PFSK-1 (cell line): ENCODE data around the gene SETBP1.

Experiments
- FOXP2 ChIP-seq: optimal IDR thresholded peaks from 2 replicates; pipeline ENCODE3; 2011; ENCODE audit warnings: borderline replicate concordance, control low read depth, inconsistent platforms; ENCODE audit not compliant: insufficient read depth; ENCODE audit errors: extremely low read length, extremely low read depth
- POLR2AphosphoS5 ChIP-seq: IDR thresholded peaks from 2 replicates; pipeline ENCODE4 v1.6.1; 2012; ENCODE audit warnings: low read depth, mild to moderate bottlenecking, control low read depth, low read length, moderate library complexity
- TF ChIP-seq, protein P1 (sequence below), 2 experiments: IDR thresholded peaks; 2 replicates each; pipeline versions ENCODE4 v1.6.1 to v1.8.0; 2011 to 2012; ENCODE audit warnings: low read depth in 2 of 2, low read length in 2 of 2, control low read depth in 1 of 2, inconsistent platforms in 1 of 2, mild to moderate bottlenecking in 1 of 2, moderate library complexity in 1 of 2; ENCODE audit not compliant: insufficient read depth in 1 of 2

- TF ChIP-seq POLR2AphosphoS5 (no peak), FOXP2 (no peak)
- TF ChIP-seq, protein P1, sequence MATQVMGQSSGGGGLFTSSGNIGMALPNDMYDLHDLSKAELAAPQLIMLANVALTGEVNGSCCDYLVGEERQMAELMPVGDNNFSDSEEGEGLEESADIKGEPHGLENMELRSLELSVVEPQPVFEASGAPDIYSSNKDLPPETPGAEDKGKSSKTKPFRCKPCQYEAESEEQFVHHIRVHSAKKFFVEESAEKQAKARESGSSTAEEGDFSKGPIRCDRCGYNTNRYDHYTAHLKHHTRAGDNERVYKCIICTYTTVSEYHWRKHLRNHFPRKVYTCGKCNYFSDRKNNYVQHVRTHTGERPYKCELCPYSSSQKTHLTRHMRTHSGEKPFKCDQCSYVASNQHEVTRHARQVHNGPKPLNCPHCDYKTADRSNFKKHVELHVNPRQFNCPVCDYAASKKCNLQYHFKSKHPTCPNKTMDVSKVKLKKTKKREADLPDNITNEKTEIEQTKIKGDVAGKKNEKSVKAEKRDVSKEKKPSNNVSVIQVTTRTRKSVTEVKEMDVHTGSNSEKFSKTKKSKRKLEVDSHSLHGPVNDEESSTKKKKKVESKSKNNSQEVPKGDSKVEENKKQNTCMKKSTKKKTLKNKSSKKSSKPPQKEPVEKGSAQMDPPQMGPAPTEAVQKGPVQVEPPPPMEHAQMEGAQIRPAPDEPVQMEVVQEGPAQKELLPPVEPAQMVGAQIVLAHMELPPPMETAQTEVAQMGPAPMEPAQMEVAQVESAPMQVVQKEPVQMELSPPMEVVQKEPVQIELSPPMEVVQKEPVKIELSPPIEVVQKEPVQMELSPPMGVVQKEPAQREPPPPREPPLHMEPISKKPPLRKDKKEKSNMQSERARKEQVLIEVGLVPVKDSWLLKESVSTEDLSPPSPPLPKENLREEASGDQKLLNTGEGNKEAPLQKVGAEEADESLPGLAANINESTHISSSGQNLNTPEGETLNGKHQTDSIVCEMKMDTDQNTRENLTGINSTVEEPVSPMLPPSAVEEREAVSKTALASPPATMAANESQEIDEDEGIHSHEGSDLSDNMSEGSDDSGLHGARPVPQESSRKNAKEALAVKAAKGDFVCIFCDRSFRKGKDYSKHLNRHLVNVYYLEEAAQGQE (IDR thresholded peaks at IDR 0.05; ENCODE audit: insufficient read depth in 1 of 2, low read depth in 2 of 2, low read length in 2 of 2) = no peak
Measured at GRCh38 chr18:44747157-44747556, 66.5 kb downstream of the SETBP1 start.
